Kidney (tissue), 22 donors: ENCODE results near the gene MMRN2. TPM values are rescaled to one million over a fixed set of nuclear protein-coding genes. Genes with fewer than 3 reads are reported as not detected.
"Not testable (repeated sequence)": the region's sequence is repeated elsewhere in the genome, so short reads cannot be mapped to it uniquely, and the experiment has no call there.

ENCODE experiments used
- DNase-seq, 5 donors: peaks; one replicate each; pipeline ENCODE4 v3.0.0-alpha.2; 2013 to 2020
- FAIRE-seq: peaks from 2 replicates; lab custom pipeline; 2012; peaks lifted over from hg19 to GRCh38; lab: Jason Lieb, UNC
- H3K27ac ChIP-seq, 2 donors: one replicate each; pipeline ENCODE4 v1.7.0; 2013; ENCODE audit warnings: low read depth in 2 of 2, low read length in 2 of 2, inconsistent platforms in 1 of 2
- H3K27me3 ChIP-seq: one replicate; pipeline ENCODE4 v1.7.1; 2013; ENCODE audit warnings: low read length, inconsistent platforms; ENCODE audit not compliant: control insufficient read depth, insufficient read depth
- H3K36me3 ChIP-seq, 3 donors: one replicate each; pipeline versions ENCODE4 v1.7.0 to v1.7.1; 2013; ENCODE audit warnings: low read length in 3 of 3, control low read depth in 1 of 3, inconsistent platforms in 1 of 3; ENCODE audit not compliant: insufficient read depth in 3 of 3, control insufficient read depth in 2 of 3
- H3K4me1 ChIP-seq, 3 donors: one replicate each; pipeline versions ENCODE4 v1.7.0 to v1.7.1; 2013; ENCODE audit warnings: low read length in 3 of 3, inconsistent platforms in 1 of 3, low read depth in 1 of 3; ENCODE audit not compliant: control insufficient read depth in 2 of 3, insufficient read depth in 2 of 3
- H3K4me3 ChIP-seq, 3 donors: one replicate each; pipeline versions ENCODE4 v1.7.0 to v1.8.1; 2013; ENCODE audit warnings: low read length in 3 of 3, control low read depth in 1 of 3, inconsistent platforms in 1 of 3
- H3K9ac ChIP-seq, 3 donors: one replicate each; pipeline versions ENCODE4 v1.7.0 to v1.7.1; 2013; ENCODE audit warnings: low read length in 3 of 3, control low read depth in 1 of 3, inconsistent platforms in 1 of 3
- H3K9me3 ChIP-seq, 3 donors: one replicate each; pipeline versions ENCODE4 v1.7.0 to v1.7.1; 2013; ENCODE audit warnings: low read length in 3 of 3, control low read depth in 1 of 3, inconsistent platforms in 1 of 3; ENCODE audit not compliant: control insufficient read depth in 2 of 3, insufficient read depth in 1 of 3
- intact Hi-C: fragments of 100-400 bp; cut with DNase I; formaldehyde crosslinking; loops from one replicate; pipeline ENCODE4 v1.11.1; 2022
- long read RNA-seq, 10 donors: library from polyadenylated mRNA in 1 of 10; unstranded in 1 of 10; transcript quantifications; one replicate each; pipeline ENCODE4 v2.0.0 and lab custom pipeline, GENCODE V29; 2021 to 2026
- polyA plus RNA-seq: library from polyadenylated mRNA; stranded (reverse); fragments of 350-450 nt; fragmentation: Illumina TruSeq; extraction: RNeasy Lipid Tissue Mini Kit (QIAGEN cat#74804); gene quantifications from one replicate; pipeline ENCODE4 v1.2.3, GENCODE V29; 2014; ENCODE audit warnings: low read depth, low replicate concordance; ENCODE audit not compliant: insufficient read depth
- total RNA-seq: library from RNA; stranded (reverse); fragmentation: NEBNext Ultra II Directional; extraction: Animal tissue kit (Norgen Biotek cat#: 25700); gene quantifications from one replicate; pipeline ENCODE4 v1.2.1, GENCODE V29; 2021
- TF ChIP-seq, protein P1 (sequence below): IDR thresholded peaks from 3 replicates; pipeline ENCODE4 v1.5.1; 2012; ENCODE audit warnings: mild to moderate bottlenecking, moderate library complexity, borderline replicate concordance; ENCODE audit not compliant: insufficient read depth; ENCODE audit errors: extremely low read depth
- donor health status: control.
- donor health status: control.
- donor health status: control.
- donor health status: control.
- donor health status: control.
- donor health status: DM: yes; HTN: yes; CAD: no.
- donor health status: Normal renal cell carcinoma (clear cell type).

The MMRN2 gene
- 65.9 TPM for total RNA-seq
- polyA plus RNA-seq = 19.9 TPM
- long read RNA-seq, donor 1 = 0 reads
- long read RNA-seq, donor 2, full-length matches to known transcripts = 1 of 24 reads
- long read RNA-seq, donor 2, partial matches to known transcripts = 23 of 24 reads
- long read RNA-seq, donor 2, other reads (novel, unspliced or antisense) = 0 of 24 reads
- long read RNA-seq, donor 3, full-length matches to known transcripts = 6 of 57 reads
- long read RNA-seq, donor 3, partial matches to known transcripts = 51 of 57 reads
- long read RNA-seq, donor 3, other reads (novel, unspliced or antisense) = 0 of 57 reads
- long read RNA-seq, donor 4, full-length matches to known transcripts = 3 of 25 reads
- long read RNA-seq, donor 4, partial matches to known transcripts = 7 of 25 reads
- long read RNA-seq, donor 4, other reads (novel, unspliced or antisense) = 15 of 25 reads
- long read RNA-seq, donor 5 = 0 reads
- long read RNA-seq, donor 6, partial matches to known transcripts = 48 of 48 reads
- long read RNA-seq, donor 6, other reads (novel, unspliced or antisense) = 0 of 48 reads
- long read RNA-seq, donor 7, full-length matches to known transcripts = 65 of 90 reads
- long read RNA-seq, donor 7, partial matches to known transcripts = 19 of 90 reads
- long read RNA-seq, donor 7, other reads (novel, unspliced or antisense) = 6 of 90 reads
- long read RNA-seq, donor 8, full-length matches to known transcripts = 3 of 9 reads
- long read RNA-seq, donor 8, partial matches to known transcripts = 6 of 9 reads
- long read RNA-seq, donor 8, other reads (novel, unspliced or antisense) = 0 of 9 reads
- long read RNA-seq, donor 9, full-length matches to known transcripts = 2 of 30 reads
- long read RNA-seq, donor 9, partial matches to known transcripts = 28 of 30 reads
- long read RNA-seq, donor 9, other reads (novel, unspliced or antisense) = 0 of 30 reads
- long read RNA-seq, donor 10, full-length matches to known transcripts = 2 of 2 reads
- long read RNA-seq, donor 10, partial matches to known transcripts = 0 of 2 reads
- long read RNA-seq, donor 10, other reads (novel, unspliced or antisense) = 0 of 2 reads

DNA sequence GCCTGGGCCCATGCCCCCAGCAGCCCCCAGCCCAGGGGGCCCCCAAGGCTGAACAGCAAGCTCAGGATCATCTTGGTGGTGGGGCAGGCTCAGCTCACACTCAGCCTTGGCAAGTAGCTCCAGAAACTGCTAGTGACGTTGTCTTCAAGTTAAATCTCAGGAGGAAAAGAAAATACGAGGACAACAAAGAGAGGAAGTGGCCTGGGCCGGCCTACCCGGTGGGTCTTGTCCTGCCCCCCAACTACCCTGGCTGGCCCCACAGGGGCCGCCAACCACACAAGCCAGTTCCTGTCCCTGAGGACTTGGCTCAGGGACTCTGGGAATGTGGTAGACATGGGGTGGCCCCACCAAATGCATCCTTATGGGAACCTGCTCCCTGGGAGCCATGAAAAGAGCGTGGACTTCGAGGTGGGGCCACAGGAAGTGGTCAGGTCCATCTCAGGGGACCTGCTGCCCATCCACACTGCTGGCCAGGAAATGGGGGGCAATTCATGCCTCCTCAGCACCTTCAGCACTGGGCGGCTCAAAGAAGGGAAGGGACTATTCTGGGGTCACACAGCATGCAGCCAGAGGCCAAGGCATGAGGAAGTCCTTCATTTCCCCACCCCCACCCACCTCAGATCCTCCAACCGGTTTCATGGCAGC is at the start of gene MMRN2:
Gene MMRN2 (minus strand): TSS at position 145 of the 645 bp plus-strand sequence. CDS start 74 bp downstream, at position 71.
- Histone ChIP-seq H3K9ac (peak within 1 kb of the TSS in 2 of 3 donors; percentile 4 to 5), H3K4me1 (peaks cover 0 to 43% (median 13%) of the 10 kb centered on the region in 3 donors), H3K27me3 (no peaks in the 10 kb centered on the region), H3K4me3 (peak within 1 kb of the TSS in 2 of 3 donors; percentile 44 to 54), H3K9me3 (no peaks in the 10 kb centered on the region), H3K36me3 (no peaks in the 10 kb centered on the region), H3K27ac (peak within 1 kb of the TSS; percentile 65 to 87)
- intact Hi-C loops = no loop called here
- TF ChIP-seq, protein P1, sequence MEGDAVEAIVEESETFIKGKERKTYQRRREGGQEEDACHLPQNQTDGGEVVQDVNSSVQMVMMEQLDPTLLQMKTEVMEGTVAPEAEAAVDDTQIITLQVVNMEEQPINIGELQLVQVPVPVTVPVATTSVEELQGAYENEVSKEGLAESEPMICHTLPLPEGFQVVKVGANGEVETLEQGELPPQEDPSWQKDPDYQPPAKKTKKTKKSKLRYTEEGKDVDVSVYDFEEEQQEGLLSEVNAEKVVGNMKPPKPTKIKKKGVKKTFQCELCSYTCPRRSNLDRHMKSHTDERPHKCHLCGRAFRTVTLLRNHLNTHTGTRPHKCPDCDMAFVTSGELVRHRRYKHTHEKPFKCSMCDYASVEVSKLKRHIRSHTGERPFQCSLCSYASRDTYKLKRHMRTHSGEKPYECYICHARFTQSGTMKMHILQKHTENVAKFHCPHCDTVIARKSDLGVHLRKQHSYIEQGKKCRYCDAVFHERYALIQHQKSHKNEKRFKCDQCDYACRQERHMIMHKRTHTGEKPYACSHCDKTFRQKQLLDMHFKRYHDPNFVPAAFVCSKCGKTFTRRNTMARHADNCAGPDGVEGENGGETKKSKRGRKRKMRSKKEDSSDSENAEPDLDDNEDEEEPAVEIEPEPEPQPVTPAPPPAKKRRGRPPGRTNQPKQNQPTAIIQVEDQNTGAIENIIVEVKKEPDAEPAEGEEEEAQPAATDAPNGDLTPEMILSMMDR = no peak
- FAIRE-seq (no peak), DNase-seq (peak in 3 of 5 donors; percentile 42 to 77 (median 49))

DNA sequence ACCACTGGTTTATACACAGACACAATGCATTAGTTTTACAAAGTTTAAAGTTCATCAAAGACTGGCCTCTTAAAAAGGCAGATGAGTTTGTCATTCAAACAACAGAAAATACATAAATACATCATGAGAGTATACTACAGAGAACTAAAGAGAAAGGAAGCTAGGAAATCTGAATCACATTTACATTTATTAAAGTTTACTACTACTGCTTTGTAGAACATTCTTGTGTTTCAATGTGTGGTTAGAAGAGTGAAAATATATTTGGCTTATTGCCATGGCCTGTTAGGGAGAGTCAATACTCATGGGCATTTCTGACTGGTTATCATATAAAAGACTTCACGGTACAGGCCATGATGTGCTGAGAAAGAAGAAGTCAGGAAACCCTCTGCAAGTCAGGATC is 49.7 kb upstream of the MMRN2 start:
- H3K27me3 ChIP-seq, H3K9me3 ChIP-seq, DNase-seq, intact Hi-C loops, H3K27ac ChIP-seq, FAIRE-seq, H3K4me3 ChIP-seq, H3K9ac ChIP-seq, H3K36me3 ChIP-seq, H3K4me1 ChIP-seq: not testable (repeated sequence)

- no peak overlapping the region for H3K27ac ChIP-seq
- H3K36me3 ChIP-seq = no peaks in the 10 kb centered on the region
- H3K4me1 ChIP-seq = no peaks in the 10 kb centered on the region
- DNase-seq (no peak), FAIRE-seq (no peak)
- TF ChIP-seq, protein P1 = no peak
- H3K9ac ChIP-seq = no peak overlapping the region
- no peaks in the 10 kb centered on the region for H3K27me3 ChIP-seq
- H3K4me3 ChIP-seq = no peak overlapping the region
- H3K9me3 ChIP-seq = no peaks in the 10 kb centered on the region
- intact Hi-C loops = no loop called here
Observed at GRCh38 chr10:87000491-87000890, 43.1 kb upstream of the MMRN2 start.

DNA sequence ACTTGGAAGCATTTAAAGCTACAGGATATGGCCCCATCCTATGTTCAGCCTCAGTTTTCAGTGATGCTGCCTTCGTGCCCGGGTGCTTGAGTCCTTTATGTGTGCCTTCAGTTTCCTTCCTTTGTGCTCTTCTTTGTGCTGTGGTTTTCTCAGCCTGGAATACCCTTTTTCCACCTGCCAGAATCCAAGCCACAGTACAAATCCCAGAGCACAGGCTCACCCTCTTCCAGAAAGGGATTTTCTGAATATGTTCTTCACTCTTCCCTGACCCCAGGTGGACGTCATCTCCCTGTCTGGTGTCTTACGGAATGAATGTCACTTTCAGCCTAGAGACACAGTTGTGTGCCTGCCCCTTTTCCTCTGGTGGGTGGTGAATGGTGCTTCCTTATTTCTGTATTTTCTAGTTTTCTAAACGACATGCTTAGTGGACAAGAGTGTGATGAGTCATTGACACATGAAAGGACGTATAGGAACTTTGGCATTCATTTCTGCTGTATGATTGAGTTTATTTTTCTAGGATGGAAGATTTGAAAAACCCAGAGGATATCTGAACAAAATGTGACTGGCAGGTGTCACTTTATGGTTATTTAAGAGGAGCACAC is 42.5 kb upstream of the MMRN2 start:
- H3K36me3 ChIP-seq, intact Hi-C loops, H3K4me1 ChIP-seq, H3K27me3 ChIP-seq, H3K4me3 ChIP-seq, H3K9ac ChIP-seq, DNase-seq, H3K27ac ChIP-seq, H3K9me3 ChIP-seq, FAIRE-seq: not testable (repeated sequence)
